Stimulated activated naive CD4-positive, alpha-beta T cell (primary cell): ENCODE data around the gene CD3E.
A peak's percentile ranks its signal among the peaks of the same experiment; 100 is the strongest.

Experiments used
- DNase-seq, 6 experiments: peaks; one replicate each; lab custom pipeline; 2025; lab: John Stamatoyannopoulos, UW

The CD3E gene

GRCh38 chr11:118325283-118325682, 20.8 kb downstream of the CD3E start:
- DNase-seq, result no peak

GRCh38 chr11:118328745-118329144, 24.2 kb downstream of the CD3E start:
- no peak for DNase-seq

- peak in 3 of 6 experiments; percentile 40 to 55 (median 44) for DNase-seq
Observed at GRCh38 chr11:118334745-118335144, 30.2 kb downstream of the CD3E start.

- peak; percentile 72 to 91 (median 89) for DNase-seq
Observed at GRCh38 chr11:118338637-118339061, 34.1 kb downstream of the CD3E start.

- DNase-seq, result peak in 5 of 6 experiments; percentile 4 to 51 (median 34)
Observed at GRCh38 chr11:118339281-118339961, 34.9 kb downstream of the CD3E start.

- peak in 2 of 6 experiments; percentile 19 to 25 for DNase-seq
Observed at GRCh38 chr11:118340449-118340848, 35.9 kb downstream of the CD3E start.

- no peak for DNase-seq
Observed at GRCh38 chr11:118341261-118341660, 36.7 kb downstream of the CD3E start.

- DNase-seq, result peak in 3 of 6 experiments; percentile 10 to 23 (median 19)
Observed at GRCh38 chr11:118341815-118342489, 37.4 kb downstream of the CD3E start.

- DNase-seq, result peak; percentile 48 to 67 (median 66)
Observed at GRCh38 chr11:118342503-118343161, 38.1 kb downstream of the CD3E start, which contains the start of gene CD3D. TSS of gene CD3D (minus strand) at chr11:118342705. CDS start at chr11:118342607, 98 bp downstream.

- DNase-seq, result peak in 2 of 6 experiments; percentile 15 to 42
Observed at GRCh38 chr11:118343248-118343647, 38.7 kb downstream of the CD3E start.

GRCh38 chr11:118343981-118344515, 39.5 kb downstream of the CD3E start, which contains the start of gene CD3G:
TSS of gene CD3G (plus strand) at chr11:118344344. CDS start at chr11:118344424, 80 bp downstream.
- DNase-seq, result peak; percentile 60 to 79 (median 68)

- no peak for DNase-seq
Observed at GRCh38 chr11:118349475-118349874, 44.9 kb downstream of the CD3E start.

- peak in 4 of 6 experiments; percentile 10 to 72 (median 52) for DNase-seq
Observed at GRCh38 chr11:118353084-118353710, 48.7 kb downstream of the CD3E start.

- DNase-seq, result no peak
Observed at GRCh38 chr11:118358071-118358470, 53.5 kb downstream of the CD3E start.

GRCh38 chr11:118359295-118359958, 54.9 kb downstream of the CD3E start, which contains the start of gene UBE4A:
TSS of gene UBE4A (plus strand) at chr11:118359600. CDS start at chr11:118365081, 5,481 bp downstream.
- peak; percentile 87 to 95 (median 94) for DNase-seq

- DNase-seq, result no peak
Observed at GRCh38 chr11:118364956-118365615, 60.6 kb downstream of the CD3E start.
